Suprapubic skin (tissue), 3 donors: ENCODE results near the gene ELMO1.

Source experiments
- POLR2A ChIP-seq, 2 donors: fragments of 450-650 bp; IDR thresholded peaks; one replicate each; pipeline ENCODE4 v1.6.1; 2017; ENCODE audit warnings: antibody characterized with exemption in 2 of 2, mild to moderate bottlenecking in 2 of 2, moderate library complexity in 2 of 2
- TF ChIP-seq, protein P1 (sequence below), 2 donors: fragments of 200-600 bp in 1 of 2; fragments of 450-650 bp in 1 of 2; sonication (generic) in 1 of 2; IDR thresholded peaks; one replicate each; pipeline ENCODE4 v1.5.1; 2016 to 2019; ENCODE audit warnings: antibody characterized with exemption in 2 of 2, mild to moderate bottlenecking in 1 of 2, moderate library complexity in 1 of 2

DNA sequence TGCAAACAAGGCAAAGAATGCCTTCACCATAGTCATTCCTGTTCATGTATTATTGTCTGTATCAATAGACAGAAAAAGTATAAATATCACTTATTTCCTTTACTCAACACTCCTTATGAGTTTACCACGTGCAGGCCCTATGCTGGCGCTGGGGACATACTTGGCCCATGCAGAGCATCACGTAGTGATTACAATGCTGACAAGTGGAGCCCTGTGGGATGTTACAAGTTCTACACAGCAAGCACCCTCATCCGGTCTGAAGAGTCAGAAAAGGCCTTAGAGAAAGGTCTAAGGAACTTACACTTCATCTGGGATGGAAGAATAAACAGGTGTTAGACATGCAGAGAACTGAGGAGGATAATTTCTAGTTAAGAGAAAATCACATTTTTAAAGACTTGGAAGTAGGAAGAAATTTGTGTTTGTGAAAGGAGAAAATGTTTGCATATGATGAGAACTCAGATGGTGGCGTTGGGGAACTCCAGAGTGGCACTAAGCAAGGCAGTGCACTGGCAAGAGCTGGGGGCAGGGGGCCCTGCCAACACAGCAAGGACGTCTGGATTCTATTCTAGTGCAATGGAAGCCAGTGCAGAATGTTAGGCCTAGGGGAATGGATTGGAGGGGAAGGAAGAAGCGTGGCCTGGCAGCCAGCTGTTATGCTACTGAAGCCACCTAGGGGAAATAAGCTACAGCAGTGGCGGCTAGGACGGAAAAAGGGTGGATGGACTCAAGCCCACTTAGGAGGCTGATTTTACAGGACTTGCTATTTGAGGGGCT is 116.2 kb downstream of the ELMO1 start:
- TF ChIP-seq, protein P1, sequence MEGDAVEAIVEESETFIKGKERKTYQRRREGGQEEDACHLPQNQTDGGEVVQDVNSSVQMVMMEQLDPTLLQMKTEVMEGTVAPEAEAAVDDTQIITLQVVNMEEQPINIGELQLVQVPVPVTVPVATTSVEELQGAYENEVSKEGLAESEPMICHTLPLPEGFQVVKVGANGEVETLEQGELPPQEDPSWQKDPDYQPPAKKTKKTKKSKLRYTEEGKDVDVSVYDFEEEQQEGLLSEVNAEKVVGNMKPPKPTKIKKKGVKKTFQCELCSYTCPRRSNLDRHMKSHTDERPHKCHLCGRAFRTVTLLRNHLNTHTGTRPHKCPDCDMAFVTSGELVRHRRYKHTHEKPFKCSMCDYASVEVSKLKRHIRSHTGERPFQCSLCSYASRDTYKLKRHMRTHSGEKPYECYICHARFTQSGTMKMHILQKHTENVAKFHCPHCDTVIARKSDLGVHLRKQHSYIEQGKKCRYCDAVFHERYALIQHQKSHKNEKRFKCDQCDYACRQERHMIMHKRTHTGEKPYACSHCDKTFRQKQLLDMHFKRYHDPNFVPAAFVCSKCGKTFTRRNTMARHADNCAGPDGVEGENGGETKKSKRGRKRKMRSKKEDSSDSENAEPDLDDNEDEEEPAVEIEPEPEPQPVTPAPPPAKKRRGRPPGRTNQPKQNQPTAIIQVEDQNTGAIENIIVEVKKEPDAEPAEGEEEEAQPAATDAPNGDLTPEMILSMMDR (IDR thresholded peaks at IDR 0.05), result no peak
- no peak for TF ChIP-seq POLR2A (IDR thresholded peaks at IDR 0.05)
